ENCODE measurements around the gene PLCG1.

Gene PLCG1

DNA sequence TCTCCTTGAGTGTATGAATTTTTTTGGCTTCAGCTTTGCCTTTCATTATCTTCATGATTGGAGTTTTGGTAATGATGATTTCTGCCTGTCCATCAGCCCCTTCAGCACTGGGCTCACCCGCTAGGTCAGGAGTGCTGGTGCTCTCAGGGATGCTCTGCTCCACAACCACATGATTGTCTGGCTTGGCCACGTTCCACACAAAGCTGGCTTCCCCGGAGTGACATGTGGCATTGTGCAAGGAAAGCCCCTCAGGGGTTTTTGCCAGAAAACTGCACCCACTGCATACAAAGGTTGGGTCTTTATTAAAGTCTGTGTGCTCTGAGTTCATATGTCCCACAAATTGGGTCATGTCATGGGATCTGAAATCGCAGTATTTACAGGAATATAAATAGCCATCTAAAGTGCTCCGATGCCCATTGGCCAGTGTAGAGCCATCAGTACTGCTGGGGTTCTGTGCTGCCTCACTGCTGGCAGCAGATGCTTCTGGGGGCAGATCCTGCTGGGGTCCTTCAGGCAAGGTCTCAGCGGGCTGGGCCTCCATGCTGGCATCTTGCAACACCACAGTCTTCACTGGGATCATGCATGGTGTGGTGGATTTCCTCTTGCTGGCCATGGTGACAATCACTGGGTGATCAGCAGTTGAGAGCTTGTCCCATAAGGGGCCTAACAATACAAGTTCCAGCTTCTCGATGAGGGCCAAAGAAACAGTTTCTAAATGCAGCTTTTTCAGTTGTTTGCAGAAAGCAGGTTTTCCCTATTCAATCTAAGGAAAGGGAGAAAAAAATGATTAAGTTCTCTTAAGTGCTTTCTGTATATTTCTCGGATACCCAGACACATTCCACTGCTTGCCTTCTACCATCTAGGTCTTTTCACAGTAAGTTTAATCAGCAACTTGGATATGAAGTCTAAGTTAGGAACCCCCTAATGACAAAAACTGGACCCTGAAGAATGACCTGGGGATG is 67.2 kb downstream of the PLCG1 start:
- no peak for DNase-seq (ENCODE audit: low read depth in 4 of 4, low spot score in 1 of 4)

DNA sequence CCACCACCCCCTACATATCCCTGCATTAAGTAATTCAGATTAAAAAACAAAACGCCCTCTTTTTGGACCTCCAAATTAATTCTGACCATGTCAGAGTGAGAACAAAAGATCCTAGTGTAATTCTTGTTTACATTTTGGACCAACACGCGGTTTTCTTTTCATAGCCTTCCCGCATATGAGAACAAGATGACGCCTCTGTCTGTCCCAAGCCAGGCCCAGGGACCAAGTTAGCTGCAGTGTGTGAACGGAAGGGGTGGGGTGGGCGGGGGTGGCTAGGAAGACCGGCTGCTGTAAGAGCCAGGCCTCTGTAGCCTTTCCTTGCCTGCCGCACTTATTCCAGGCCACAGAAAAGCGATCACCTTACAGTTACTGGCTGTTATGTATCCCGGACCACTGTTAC is 68.0 kb downstream of the PLCG1 start:
- no peak for DNase-seq (ENCODE audit: low read depth in 4 of 4, low spot score in 1 of 4)

DNA sequence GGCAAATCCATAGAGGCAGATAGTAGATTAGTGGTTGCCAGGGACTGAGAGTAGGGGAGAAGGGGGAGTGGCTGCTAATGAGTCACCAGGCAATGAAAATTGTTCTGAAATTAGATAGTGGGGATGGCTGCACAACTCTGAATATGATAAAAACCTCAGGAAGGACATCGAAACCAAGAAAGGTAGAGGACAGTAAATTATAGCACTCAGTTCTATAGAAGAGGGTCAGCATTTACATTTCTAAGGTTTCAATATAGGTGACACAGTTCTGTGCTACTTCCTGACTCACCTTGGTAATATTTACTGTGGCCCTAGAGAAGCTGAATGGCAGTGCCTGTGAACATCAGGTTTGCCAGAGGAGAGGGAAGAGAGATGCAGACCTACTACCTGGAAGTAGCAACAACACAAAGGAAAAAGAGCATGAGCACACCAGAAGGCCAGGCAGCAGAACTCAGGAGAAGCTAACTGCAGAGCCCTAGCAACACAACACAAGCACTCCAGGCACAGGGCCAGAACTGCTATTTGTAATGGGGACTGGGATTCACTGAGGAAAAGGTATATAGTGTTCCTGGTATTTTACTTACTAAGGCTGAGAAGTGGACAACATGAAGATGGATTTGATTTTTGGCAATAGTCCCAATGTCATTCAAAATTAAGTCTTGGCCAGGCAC is 75.9 kb downstream of the PLCG1 start:
- DNase-seq (ENCODE audit: low read depth in 4 of 4, low spot score in 1 of 4) = no peak

- DNase-seq (ENCODE audit: low read depth in 4 of 4, low spot score in 1 of 4) = no peak
Measured at GRCh38 chr20:41214202-41214601, 76.9 kb downstream of the PLCG1 start.

DNA sequence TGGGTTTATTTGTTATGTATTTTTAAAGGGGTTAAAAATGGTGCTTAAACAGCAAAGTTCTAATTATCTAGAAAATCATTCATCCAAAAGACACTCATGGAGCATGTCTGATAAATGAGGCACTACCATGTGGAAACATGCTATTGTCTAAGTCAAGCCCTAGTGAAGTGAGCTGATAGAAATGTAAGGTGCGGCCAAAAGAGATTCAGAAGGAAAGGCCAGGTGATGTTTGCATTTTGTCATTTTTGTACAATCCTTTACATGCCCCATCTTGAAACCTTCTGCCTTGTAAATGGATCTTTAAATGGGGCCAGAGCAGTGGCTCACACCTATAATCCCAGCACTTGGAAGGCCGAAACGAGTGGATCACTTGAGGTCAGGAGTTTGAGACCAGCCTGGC is 77.3 kb downstream of the PLCG1 start:
- DNase-seq (ENCODE audit: low read depth in 4 of 4, low spot score in 1 of 4) = no peak

- DNase-seq (ENCODE audit: low read depth in 4 of 4, low spot score in 1 of 4) = no peak
Measured at GRCh38 chr20:41217422-41217821, 80.1 kb downstream of the PLCG1 start.

GRCh38 chr20:41218466-41218865 is 81.1 kb downstream of the PLCG1 start:
- DNase-seq (ENCODE audit: low read depth in 4 of 4, low spot score in 1 of 4) = no peak

- no peak for DNase-seq (ENCODE audit: low read depth in 4 of 4, low spot score in 1 of 4)
Measured at GRCh38 chr20:41219824-41220223, 82.5 kb downstream of the PLCG1 start.

DNA sequence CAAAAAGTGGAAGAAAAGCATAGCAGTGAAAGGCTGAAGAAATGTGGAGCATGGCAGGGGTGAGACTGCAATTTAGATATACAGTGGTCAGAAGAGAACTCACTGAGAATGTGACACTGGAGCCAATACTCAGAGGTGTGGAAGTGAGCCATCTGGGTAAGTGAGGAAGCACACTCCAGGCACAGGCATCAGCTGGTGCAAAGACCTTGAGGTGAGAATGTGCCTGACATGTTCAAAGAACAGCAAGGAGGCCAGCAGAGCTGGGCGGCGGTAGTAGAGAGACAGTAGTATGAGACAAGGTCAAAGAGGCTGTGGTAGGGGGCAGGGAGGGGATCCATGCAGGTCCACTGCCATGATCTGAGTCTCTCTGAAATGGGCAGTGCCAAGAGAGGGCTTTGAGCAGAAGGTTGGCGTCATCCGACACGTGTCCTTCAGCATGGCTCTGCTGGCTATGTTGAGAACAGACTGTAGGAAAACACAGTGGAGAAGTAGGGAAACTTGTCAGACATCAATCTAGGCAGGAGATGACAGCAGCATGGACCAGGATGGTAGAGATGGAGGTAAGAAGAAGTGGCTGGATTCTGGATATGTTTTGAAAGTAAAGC is 84.4 kb downstream of the PLCG1 start:
- DNase-seq (ENCODE audit: low read depth in 4 of 4, low spot score in 1 of 4) = no peak

DNA sequence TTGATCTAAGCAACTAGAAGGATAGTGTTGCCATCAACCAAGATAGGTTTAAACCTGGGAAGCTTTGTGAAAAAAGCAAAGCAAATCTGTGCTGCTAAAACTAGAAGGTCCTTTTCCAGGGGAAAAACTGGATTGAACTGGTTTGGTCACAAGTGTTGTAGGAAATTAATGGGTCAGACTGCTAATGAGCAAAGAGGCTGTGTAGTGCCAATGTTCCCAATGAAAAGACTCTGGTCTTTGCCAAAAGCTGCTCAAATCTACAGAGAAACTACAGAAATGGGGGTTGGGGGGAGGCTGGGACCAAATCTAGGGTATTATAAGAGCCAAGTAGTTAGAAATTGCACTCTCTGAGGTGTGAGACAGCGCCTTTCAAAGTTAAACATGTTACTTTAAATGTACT is 85.0 kb downstream of the PLCG1 start:
- DNase-seq (ENCODE audit: low read depth in 4 of 4, low spot score in 1 of 4) = no peak

GRCh38 chr20:41222703-41223102 is 85.4 kb downstream of the PLCG1 start:
- DNase-seq (ENCODE audit: low read depth in 4 of 4, low spot score in 1 of 4) = no peak

- no peak for DNase-seq (ENCODE audit: low read depth in 4 of 4, low spot score in 1 of 4)
Measured at GRCh38 chr20:41223112-41223511, 85.8 kb downstream of the PLCG1 start.

GRCh38 chr20:41224281-41224680 is 86.9 kb downstream of the PLCG1 start:
- no peak for DNase-seq (ENCODE audit: low read depth in 4 of 4, low spot score in 1 of 4)

- DNase-seq (ENCODE audit: low read depth in 4 of 4, low spot score in 1 of 4) = no peak
Measured at GRCh38 chr20:41225091-41225490, 87.7 kb downstream of the PLCG1 start.

GRCh38 chr20:41226426-41226825 is 89.1 kb downstream of the PLCG1 start:
- no peak for DNase-seq (ENCODE audit: low read depth in 4 of 4, low spot score in 1 of 4)

Measured in stimulated activated CD4-positive, alpha-beta T cell treated with anti-CD3 and anti-CD28 coated beads, Interleukin-1b, Interleukin-23, amount 100 ng/mL, for 24 hours (primary cell).